Activated CD8-positive, alpha-beta T cell treated with anti-CD3 and anti-CD28 coated beads for 36 hours (primary cell): ENCODE data around the gene RPP38. TPM values are rescaled to one million over a fixed set of nuclear protein-coding genes. Genes with fewer than 3 reads are reported as not detected.

Experiments used
- ATAC-seq: fragments of 200-7000 bp; cut with Tn5 transposase; one replicate; pipeline ENCODE4 v1.10.0; 2021; ENCODE audit warnings: mild to moderate bottlenecking, moderate library complexity
- CTCF ChIA-PET: fragments of 350-600 bp; sonication (Branson Sonifier 250); formaldehyde crosslinking; loops from one replicate; lab custom pipeline; 2021; ENCODE audit warnings: antibody characterized with exemption; lab: Charles Lee
- POLR2A ChIA-PET: fragments of 350-600 bp; sonication (Branson Sonifier 250); formaldehyde crosslinking; loops from one replicate; lab custom pipeline; 2021; ENCODE audit warnings: antibody characterized with exemption; lab: Charles Lee
- DNase-seq: peaks from one replicate; pipeline ENCODE4 v3.0.0-alpha.2; 2020
- H3K27ac Mint-ChIP-seq: one replicate; pipeline ENCODE4 v1.8.0; 2021; ENCODE audit warnings: mild to moderate bottlenecking, mixed read lengths
- H3K27me3 Mint-ChIP-seq: one replicate; pipeline ENCODE4 v1.8.0; 2021; ENCODE audit warnings: mixed read lengths
- H3K36me3 Mint-ChIP-seq: one replicate; pipeline ENCODE4 v1.8.0; 2021; ENCODE audit warnings: low read depth, mixed read lengths
- H3K4me1 Mint-ChIP-seq: one replicate; pipeline ENCODE4 v1.8.0; 2021; ENCODE audit warnings: low read depth, mixed read lengths
- H3K4me3 Mint-ChIP-seq: one replicate; pipeline ENCODE4 v1.8.0; 2021; ENCODE audit warnings: mild to moderate bottlenecking, moderate library complexity, mixed read lengths
- H3K9me3 Mint-ChIP-seq: one replicate; pipeline ENCODE4 v1.8.0; 2021; ENCODE audit warnings: mixed read lengths
- intact Hi-C: fragments of 100-400 bp; cut with micrococcal nuclease; formaldehyde crosslinking; loops from one replicate; pipeline ENCODE4 v1.10.0; 2022
- total RNA-seq, 2 experiments: library from RNA; stranded (reverse); gene quantifications; one replicate each; pipeline ENCODE4 v1.2.3, GENCODE V29; 2021
- TF ChIP-seq, protein P1 (sequence below): fragments of 200-600 bp; IDR thresholded peaks from one replicate; pipeline ENCODE4 v1.8.0; 2022; ENCODE audit warnings: antibody characterized with exemption, mild to moderate bottlenecking

Gene RPP38
- total RNA-seq, 2 experiments from 2014 or later = 16.2 to 24.2 TPM

DNA sequence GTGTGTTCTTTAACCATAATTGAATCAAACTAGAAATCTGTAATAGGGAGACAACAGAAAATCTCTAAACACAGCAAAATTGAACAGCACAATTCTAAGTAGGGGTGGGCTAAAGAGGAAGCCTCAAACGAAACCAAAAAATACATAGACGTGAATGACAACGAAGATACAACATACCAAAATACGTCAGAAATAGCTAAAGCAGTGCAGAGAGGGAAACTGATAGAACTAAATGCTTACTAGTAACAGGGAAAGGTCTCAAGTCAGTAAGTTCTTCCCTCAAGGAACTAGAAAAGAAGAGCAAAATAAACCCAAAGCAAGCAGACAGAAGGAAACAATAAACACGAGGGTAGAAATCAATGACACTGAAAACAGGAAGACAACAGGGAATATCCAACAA lies 19.1 kb downstream of the RPP38 start:
- TF ChIP-seq, protein P1, sequence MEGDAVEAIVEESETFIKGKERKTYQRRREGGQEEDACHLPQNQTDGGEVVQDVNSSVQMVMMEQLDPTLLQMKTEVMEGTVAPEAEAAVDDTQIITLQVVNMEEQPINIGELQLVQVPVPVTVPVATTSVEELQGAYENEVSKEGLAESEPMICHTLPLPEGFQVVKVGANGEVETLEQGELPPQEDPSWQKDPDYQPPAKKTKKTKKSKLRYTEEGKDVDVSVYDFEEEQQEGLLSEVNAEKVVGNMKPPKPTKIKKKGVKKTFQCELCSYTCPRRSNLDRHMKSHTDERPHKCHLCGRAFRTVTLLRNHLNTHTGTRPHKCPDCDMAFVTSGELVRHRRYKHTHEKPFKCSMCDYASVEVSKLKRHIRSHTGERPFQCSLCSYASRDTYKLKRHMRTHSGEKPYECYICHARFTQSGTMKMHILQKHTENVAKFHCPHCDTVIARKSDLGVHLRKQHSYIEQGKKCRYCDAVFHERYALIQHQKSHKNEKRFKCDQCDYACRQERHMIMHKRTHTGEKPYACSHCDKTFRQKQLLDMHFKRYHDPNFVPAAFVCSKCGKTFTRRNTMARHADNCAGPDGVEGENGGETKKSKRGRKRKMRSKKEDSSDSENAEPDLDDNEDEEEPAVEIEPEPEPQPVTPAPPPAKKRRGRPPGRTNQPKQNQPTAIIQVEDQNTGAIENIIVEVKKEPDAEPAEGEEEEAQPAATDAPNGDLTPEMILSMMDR = no peak
- H3K27me3 Mint-ChIP-seq = no peaks in the 10 kb centered on the region
- ChIA-PET CTCF (interaction anchor here (3.7 kb wide), 1 partner anchor 10 kb away, joined by 14 read pairs; no protein-coding TSS in a partner anchor), POLR2A (interaction anchor here (1.2 kb wide), 1 partner anchor 16 kb away, joined by 3 read pairs; no protein-coding TSS in a partner anchor)
- peaks cover 28% of the 10 kb centered on the region for H3K36me3 Mint-ChIP-seq
- H3K4me3 Mint-ChIP-seq = no peak overlapping the region
- ATAC-seq (no peak), DNase-seq (no peak)
- intact Hi-C loops = no loop called here
- H3K27ac Mint-ChIP-seq = no peak overlapping the region
- H3K9me3 Mint-ChIP-seq = no peaks in the 10 kb centered on the region
- peaks cover 3% of the 10 kb centered on the region for H3K4me1 Mint-ChIP-seq

DNA sequence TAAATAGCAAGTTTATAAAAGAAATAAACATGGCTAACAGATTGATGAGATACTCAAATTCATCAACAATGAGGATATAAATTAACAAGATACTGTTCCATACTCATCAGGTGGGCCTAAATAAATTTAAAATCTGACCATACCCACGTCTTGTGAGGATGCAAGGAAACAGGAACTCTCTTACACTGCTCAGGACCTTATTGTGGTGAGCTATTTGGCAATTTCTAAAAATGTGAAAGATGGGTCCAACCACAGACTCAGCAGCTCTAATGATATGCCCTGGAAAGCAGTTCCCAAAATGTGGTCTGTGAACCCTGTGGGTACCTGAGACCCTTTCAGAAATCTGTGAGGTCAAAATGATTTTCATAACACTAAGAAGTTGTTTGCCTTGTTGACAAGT lies 21.5 kb downstream of the RPP38 start:
- Mint-ChIP-seq H3K9me3 (no peaks in the 10 kb centered on the region), H3K27ac (no peak overlapping the region), H3K36me3 (peaks cover 27% of the 10 kb centered on the region), H3K27me3 (no peaks in the 10 kb centered on the region), H3K4me3 (no peak overlapping the region), H3K4me1 (peaks cover 14% of the 10 kb centered on the region)
- ChIA-PET CTCF (interaction anchor here (0.8 kb wide), 1 partner anchor 12 kb away, joined by 4 read pairs; no protein-coding TSS in a partner anchor), POLR2A (interaction anchor here (1.7 kb wide), 1 partner anchor 19 kb away, joined by 4 read pairs; no protein-coding TSS in a partner anchor)
- DNase-seq (no peak), ATAC-seq (no peak)
- intact Hi-C loops = no loop called here
- TF ChIP-seq, protein P1 = no peak

DNA sequence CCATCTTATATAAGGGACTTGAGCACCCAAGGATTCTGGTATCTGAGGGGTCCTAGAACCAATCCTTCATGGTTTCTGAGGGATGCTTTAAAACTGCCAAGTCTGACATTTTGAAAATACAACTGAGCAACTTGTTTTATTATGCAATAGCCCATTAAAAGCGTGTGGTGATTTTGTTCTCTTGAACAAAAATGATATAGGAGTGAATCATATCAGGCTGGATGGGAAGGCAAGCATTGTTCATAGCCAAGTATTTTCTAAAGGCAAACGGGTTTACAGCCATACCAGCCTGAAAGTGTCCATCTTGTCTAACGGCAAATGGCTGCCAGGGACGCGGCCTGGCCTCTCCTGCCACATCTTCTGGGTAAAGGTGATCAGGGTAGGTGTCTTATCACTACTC lies 23.4 kb downstream of the RPP38 start:
- Mint-ChIP-seq H3K27ac (no peak overlapping the region), H3K36me3 (peaks cover 39% of the 10 kb centered on the region), H3K9me3 (no peaks in the 10 kb centered on the region), H3K4me1 (peaks cover 28% of the 10 kb centered on the region), H3K4me3 (no peak overlapping the region), H3K27me3 (no peaks in the 10 kb centered on the region)
- TF ChIP-seq, protein P1 = no peak
- intact Hi-C loops = no loop called here
- CTCF ChIA-PET = interaction anchor here (1.3 to 3.3 kb wide), 2 partner anchors 14 to 47 kb away, joined by 4 to 11 read pairs; partner anchors contain the start of gene NMT2
- POLR2A ChIA-PET = no interaction called here
- no peak for DNase-seq
- no peak for ATAC-seq

DNA sequence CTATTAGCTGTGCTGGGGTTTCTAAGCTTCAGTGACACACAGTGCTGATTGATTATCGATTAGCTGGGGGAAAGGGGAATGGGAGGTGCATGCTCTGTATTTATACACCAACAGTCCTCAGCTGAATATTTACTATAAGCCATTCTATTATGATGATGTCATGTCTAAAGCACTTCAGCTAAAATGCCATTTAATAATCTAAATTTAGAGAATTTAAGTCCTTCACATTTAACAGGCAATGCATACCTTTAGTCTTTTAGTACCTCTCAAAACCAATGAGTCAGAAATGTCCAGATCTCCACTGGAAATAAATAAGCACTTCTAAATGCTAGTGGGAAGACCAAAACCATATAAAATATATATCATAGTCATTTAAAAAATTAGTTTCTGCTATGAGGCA lies 24.6 kb downstream of the RPP38 start:
- H3K9me3 Mint-ChIP-seq = no peaks in the 10 kb centered on the region
- POLR2A ChIA-PET = interaction anchor here (0.6 to 1.7 kb wide), 3 partner anchors 10 to 18 kb away, joined by 3 to 5 read pairs (median 3); no protein-coding TSS in a partner anchor
- no peak for ATAC-seq
- H3K36me3 Mint-ChIP-seq = peaks cover 46% of the 10 kb centered on the region
- peaks cover 28% of the 10 kb centered on the region for H3K4me1 Mint-ChIP-seq
- TF ChIP-seq, protein P1 = no peak
- H3K4me3 Mint-ChIP-seq = no peak overlapping the region
- intact Hi-C loops = no loop called here
- CTCF ChIA-PET = interaction anchor here (1.3 to 3.3 kb wide), 2 partner anchors 15 to 46 kb away, joined by 4 to 11 read pairs; partner anchors contain the start of gene NMT2
- no peak for DNase-seq
- H3K27me3 Mint-ChIP-seq = no peaks in the 10 kb centered on the region
- H3K27ac Mint-ChIP-seq = no peak overlapping the region

DNA sequence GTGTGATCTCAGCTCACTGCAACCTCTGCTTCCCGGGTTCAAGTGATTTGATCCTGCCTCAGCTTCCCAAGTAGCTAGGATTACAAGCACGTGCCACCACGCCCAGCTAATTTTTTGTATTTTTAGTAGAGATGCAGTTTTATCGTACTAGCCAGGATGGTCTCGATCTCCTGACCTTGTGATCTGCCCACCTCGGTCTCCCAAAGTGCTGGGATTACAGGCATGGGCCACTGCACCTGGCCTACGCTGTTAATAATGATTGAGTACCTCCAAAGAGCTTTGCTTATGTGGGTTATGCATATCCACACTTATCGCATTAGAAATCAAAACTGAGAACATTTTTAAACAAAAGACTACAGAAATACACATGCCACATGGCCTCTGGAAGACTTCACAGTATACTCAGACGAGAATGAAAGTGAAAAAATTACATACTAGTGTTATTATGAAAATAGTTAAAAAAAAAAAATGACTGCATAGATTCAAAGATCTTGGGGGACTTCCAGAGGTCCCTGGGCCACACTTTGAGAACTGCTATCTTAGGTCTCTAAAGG lies 25.4 kb downstream of the RPP38 start:
- intact Hi-C loops = no loop called here
- ATAC-seq = peak; percentile 81
- H3K9me3 Mint-ChIP-seq = no peaks in the 10 kb centered on the region
- H3K36me3 Mint-ChIP-seq = peaks cover 47% of the 10 kb centered on the region
- no peaks in the 10 kb centered on the region for H3K27me3 Mint-ChIP-seq
- POLR2A ChIA-PET = interaction anchor here (0.6 to 1.7 kb wide), 7 partner anchors 10 to 244 kb away, joined by 3 to 6 read pairs (median 3); partner anchors contain the start of gene SUV39H2
- CTCF ChIA-PET = interaction anchor here (3.3 kb wide), 1 partner anchor 45 kb away, joined by 11 read pairs; the partner anchor contains the start of gene NMT2
- peak overlapping the region; percentile 26 for H3K4me3 Mint-ChIP-seq
- TF ChIP-seq, protein P1 = no peak
- peak overlapping the region; percentile 87 for H3K27ac Mint-ChIP-seq
- peak; percentile 41 for DNase-seq
- peaks cover 28% of the 10 kb centered on the region for H3K4me1 Mint-ChIP-seq
